NCI-H128 (cell line): ENCODE data around the gene PTPN7.
"Not testable (repeated sequence)": the region's sequence is repeated elsewhere in the genome, so short reads cannot be mapped to it uniquely, and the experiment has no call there.

Source experiments
- DNase-seq: peaks from one replicate; lab custom pipeline; 2025; ENCODE audit not compliant: unreplicated experiment; lab: John Stamatoyannopoulos, UW

Gene PTPN7

GRCh38 chr1:202167708-202168415 lies 7.5 kb upstream of the PTPN7 start:
- no peak for DNase-seq

- DNase-seq: not testable (repeated sequence)
Observed at GRCh38 chr1:202167054-202167453, 6.7 kb upstream of the PTPN7 start.

GRCh38 chr1:202165942-202166843 lies 5.8 kb upstream of the PTPN7 start:
- no peak for DNase-seq

GRCh38 chr1:202165267-202165941 lies 5.0 kb upstream of the PTPN7 start:
- no peak for DNase-seq

GRCh38 chr1:202164271-202165037 lies 4.1 kb upstream of the PTPN7 start:
- no peak for DNase-seq

GRCh38 chr1:202163281-202164270 lies 3.2 kb upstream of the PTPN7 start:
- no peak for DNase-seq

- DNase-seq: no peak
Observed at GRCh38 chr1:202162418-202163280, 2.2 kb upstream of the PTPN7 start.

- no peak for DNase-seq
Observed at GRCh38 chr1:202162047-202162417, 1.6 kb upstream of the PTPN7 start.

- no peak for DNase-seq
Observed at GRCh38 chr1:202161151-202162046, 997 bp upstream of the PTPN7 start.

GRCh38 chr1:202159534-202160371 lies 649 bp downstream of the PTPN7 start:
- no peak for DNase-seq

GRCh38 chr1:202158810-202159533 lies 1.4 kb downstream of the PTPN7 start:
- no peak for DNase-seq

GRCh38 chr1:202157945-202158344 lies 2.5 kb downstream of the PTPN7 start:
- no peak for DNase-seq

- DNase-seq: no peak
Observed at GRCh38 chr1:202156590-202156989, 3.8 kb downstream of the PTPN7 start.

GRCh38 chr1:202155478-202156021 lies 4.9 kb downstream of the PTPN7 start:
- DNase-seq: no peak

GRCh38 chr1:202154766-202155477 lies 5.5 kb downstream of the PTPN7 start:
- no peak for DNase-seq
